NB4 (cell line): ENCODE results near the gene DENND4C.

Experiments used
- POLR2A ChIP-seq: IDR thresholded peaks from 2 replicates; pipeline ENCODE4 v1.6.1; 2011; ENCODE audit warnings: mild to moderate bottlenecking; ENCODE audit not compliant: insufficient read length; ENCODE audit errors: extremely low read depth
- TF ChIP-seq, protein P1 (sequence below): IDR thresholded peaks from one replicate; pipeline ENCODE4 v1.5.1; 2012; ENCODE audit warnings: low read depth, low read length

DNA sequence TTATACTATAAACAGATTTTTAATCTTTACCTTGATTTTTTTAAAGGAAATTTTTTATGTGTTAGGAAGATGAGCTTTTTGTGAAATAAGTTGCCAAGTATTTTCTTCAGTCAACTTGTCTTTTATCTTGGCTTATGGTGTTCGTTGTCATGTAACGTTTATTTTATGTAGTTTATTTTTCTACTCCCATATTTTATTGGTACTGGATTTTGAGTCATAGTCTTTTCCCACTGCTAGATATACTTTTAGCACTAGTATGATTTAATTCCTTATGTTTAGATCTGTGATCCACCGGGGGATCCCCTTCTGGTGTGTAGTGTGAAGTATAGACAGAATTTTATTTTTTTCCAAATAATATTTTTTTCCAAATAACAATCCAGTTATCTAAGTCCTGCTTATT lies 54.2 kb downstream of the DENND4C start:
- no peak for TF ChIP-seq POLR2A
- TF ChIP-seq, protein P1, sequence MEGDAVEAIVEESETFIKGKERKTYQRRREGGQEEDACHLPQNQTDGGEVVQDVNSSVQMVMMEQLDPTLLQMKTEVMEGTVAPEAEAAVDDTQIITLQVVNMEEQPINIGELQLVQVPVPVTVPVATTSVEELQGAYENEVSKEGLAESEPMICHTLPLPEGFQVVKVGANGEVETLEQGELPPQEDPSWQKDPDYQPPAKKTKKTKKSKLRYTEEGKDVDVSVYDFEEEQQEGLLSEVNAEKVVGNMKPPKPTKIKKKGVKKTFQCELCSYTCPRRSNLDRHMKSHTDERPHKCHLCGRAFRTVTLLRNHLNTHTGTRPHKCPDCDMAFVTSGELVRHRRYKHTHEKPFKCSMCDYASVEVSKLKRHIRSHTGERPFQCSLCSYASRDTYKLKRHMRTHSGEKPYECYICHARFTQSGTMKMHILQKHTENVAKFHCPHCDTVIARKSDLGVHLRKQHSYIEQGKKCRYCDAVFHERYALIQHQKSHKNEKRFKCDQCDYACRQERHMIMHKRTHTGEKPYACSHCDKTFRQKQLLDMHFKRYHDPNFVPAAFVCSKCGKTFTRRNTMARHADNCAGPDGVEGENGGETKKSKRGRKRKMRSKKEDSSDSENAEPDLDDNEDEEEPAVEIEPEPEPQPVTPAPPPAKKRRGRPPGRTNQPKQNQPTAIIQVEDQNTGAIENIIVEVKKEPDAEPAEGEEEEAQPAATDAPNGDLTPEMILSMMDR = no peak
